IPS-NIHi11 (cell line): Measurements from ENCODE around the gene CHST9.
"Not testable (repeated sequence)": the region's sequence is repeated elsewhere in the genome, so short reads cannot be mapped to it uniquely, and the experiment has no call there.

Experiments used
- DNase-seq: peaks from one replicate; pipeline ENCODE4 v3.0.0; 2012; ENCODE audit warnings: mixed read lengths, low spot score

Gene CHST9

GRCh38 chr18:27171993-27172392, 13.1 kb downstream of the CHST9 start:
- DNase-seq, result no peak

- DNase-seq, result no peak
Measured at GRCh38 chr18:27165412-27165811, 19.7 kb downstream of the CHST9 start.

- no peak for DNase-seq
Measured at GRCh38 chr18:27164905-27165304, 20.2 kb downstream of the CHST9 start.

DNA sequence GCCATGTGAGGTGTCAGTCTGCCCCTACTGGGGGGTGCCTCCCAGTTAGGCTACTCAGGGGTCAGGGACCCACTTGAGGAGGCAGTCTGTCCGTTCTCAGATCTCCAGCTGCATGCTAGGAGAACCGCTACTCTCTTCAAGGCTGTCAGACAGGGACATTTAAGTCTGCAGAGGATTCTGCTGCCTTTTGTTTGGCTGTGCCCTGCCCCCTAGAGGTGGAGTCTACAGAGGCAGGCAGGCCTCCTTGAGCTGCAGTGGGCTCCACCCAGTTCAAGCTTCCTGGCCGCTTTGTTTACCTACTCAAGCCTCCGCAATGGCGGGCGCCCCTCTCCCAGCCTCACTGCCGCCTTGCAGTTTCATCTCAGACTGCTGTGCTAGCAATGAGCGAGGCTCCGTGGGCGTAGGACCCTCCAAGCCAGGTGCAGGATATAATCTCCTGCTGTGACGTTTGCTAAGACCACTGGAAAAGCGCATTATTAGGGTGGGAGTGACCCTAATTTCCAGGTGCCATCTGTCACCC, 21.9 kb downstream of the CHST9 start:
- not testable (repeated sequence) for DNase-seq

GRCh38 chr18:27149240-27149639, 35.9 kb downstream of the CHST9 start:
- DNase-seq, result not testable (repeated sequence)

GRCh38 chr18:27144672-27145071, 40.4 kb downstream of the CHST9 start:
- DNase-seq, result no peak

DNA sequence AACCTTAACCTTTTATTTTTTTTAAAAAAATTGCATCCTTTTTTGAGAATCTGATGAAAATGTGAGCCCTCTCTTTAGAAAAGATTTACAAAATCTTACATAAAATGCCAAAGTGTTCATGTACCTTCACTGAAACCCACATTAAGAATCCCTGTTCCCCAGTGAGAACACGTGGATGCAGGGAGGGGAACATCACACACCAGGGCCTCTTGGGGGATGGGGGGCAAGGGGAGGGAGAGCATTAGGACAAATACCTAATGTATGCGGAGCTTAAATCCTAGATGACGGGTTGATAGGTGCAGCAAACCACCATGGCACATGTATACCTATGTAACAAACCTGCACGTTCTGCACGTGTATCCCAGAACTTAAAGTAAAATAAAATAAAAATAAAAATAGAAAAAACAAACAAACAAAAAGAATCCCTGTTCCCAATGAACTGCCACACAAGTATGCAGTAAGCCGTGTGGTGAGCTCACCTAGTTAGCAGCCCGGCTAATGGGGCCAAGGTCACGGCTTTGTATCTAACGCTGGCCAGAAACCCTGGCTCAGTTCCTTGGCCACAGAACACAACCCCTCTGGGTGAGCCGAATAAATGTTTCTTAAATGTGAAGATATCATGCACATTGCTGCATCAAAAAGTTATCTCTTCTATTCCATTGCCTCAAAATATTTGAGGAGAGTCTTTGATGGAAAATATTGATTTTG, 41.4 kb downstream of the CHST9 start:
- DNase-seq, result no peak

DNA sequence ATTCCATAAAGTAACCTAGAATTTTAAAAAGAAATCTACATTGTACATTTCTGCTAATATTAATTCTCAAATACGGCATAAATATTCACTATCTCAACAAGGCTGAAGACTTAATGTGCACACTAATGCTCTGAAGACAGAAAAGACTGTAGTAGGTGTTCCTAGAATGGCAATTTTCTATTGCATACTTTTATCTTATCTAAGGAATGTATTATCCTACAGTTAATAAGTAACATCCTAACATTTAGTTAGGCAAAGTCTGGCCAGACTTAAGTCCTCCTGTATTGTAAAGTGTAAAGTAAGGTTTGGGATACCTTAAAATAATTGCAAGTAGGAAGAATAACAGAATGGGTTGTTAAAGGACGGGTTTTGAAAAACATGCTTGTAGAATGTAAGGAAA, 42.2 kb downstream of the CHST9 start:
- DNase-seq, result no peak

- DNase-seq, result no peak
Measured at GRCh38 chr18:27141876-27142275, 43.2 kb downstream of the CHST9 start.

- DNase-seq, result no peak
Measured at GRCh38 chr18:27138079-27138478, 47.0 kb downstream of the CHST9 start.

- peak; percentile 63 for DNase-seq
Measured at GRCh38 chr18:27136208-27136535, 48.9 kb downstream of the CHST9 start.

- no peak for DNase-seq
Measured at GRCh38 chr18:27135504-27136207, 49.5 kb downstream of the CHST9 start.

DNA sequence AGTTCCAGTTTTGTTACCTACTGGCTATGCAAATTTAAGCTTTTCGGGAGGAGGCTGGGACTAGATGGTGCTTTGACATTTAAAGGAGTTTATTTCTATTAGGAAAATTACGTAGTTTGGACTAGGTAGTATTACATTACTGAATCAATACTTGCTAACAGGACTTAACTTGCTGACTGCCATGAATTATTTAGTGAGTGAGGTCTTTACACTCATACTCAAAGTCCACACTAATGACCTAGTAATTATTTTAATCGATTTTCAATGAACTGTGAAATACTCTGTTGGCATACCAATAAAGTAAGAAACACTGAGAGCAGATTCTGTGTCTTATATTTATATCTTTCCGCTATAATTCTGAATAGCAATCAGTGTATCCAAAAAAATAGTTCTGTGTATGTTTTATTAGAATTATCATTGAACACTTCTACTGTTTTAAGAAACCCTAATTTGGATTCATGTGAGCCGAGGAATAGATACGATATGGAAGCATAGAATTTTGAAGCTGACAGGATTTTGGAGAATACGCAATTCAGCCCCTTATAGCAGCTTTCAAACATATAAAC, 55.0 kb downstream of the CHST9 start:
- no peak for DNase-seq

GRCh38 chr18:27124196-27124595, 60.9 kb downstream of the CHST9 start:
- DNase-seq, result no peak

GRCh38 chr18:27121108-27121507, 64.0 kb downstream of the CHST9 start:
- DNase-seq, result no peak

GRCh38 chr18:27120246-27120645, 64.9 kb downstream of the CHST9 start:
- DNase-seq, result no peak

DNA sequence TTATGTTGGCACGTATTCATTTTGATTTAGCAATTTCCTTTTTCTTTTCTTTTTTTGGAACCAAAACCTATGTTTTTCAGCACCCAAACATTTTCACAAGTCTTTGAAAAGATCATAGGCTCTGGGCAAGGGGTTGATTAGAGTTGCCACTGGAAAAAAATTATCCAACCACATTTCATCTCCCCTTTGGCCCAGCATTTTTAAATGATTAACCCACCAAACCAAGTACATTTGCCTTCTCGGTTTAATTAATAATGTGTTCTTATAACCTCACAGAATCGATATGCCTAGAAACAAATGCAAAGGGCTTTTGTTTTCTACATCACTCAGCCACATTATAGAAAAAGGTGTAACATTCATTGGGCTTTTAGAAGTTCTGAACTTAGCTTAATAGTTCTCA, 66.1 kb downstream of the CHST9 start:
- no peak for DNase-seq

GRCh38 chr18:27114842-27115241, 70.3 kb downstream of the CHST9 start:
- DNase-seq, result no peak

DNA sequence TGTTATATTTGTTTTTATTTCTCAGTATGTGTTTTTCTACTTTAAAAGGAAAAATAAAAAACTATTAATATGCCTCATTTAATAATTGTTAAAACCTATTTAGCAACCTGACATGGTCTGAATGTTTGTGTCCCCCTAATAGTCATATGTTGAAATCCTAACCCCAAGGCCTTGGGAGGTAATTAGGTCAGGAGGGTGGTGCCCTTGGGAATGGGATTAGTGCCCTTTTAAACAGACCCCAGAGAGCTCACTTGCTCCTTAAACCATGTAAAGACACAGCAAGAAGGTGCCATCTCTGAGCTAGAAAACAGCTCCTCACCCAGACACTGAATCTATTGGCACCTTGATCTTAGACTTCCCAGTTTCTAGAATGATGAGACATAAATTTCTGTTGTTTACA, 71.8 kb downstream of the CHST9 start:
- DNase-seq, result no peak

DNA sequence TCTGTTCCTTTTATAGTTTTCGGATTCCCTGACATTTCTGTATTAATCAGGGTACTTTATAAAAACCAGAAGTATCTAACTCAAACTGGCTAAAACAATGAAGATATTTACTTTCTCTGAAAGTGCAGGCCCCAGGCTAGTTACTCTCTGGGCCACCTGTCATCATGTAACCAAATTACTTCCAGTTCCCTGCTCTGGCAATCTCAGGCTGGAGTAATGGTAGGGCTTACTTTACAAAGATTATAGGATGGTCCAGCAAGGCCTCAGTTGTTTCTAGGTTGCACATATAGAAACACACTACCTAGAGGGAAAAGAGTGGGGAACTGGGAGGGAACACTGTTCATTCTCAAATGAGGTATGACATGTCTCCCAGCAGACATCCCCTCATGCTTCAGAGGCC, 74.8 kb downstream of the CHST9 start:
- no peak for DNase-seq

GRCh38 chr18:27109451-27109850, 75.7 kb downstream of the CHST9 start:
- no peak for DNase-seq

DNA sequence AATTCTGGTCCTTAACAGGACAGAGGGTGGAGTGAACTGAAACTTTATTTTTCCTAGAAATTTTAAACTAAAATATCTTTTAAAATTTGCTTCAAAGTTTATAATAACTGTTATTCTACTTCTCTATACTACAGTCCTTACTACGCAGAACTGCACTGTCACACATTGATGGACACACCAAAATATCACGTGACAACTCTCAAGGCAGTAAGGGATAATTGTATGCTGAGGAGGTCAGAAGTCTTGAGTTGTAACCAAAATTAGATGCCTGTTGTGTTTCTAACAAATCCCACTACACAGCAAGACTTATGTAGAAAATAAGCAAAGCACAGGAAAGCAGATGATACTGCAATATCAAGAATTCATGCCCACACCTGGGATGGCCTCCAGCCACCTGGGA, 76.3 kb downstream of the CHST9 start:
- no peak for DNase-seq

DNA sequence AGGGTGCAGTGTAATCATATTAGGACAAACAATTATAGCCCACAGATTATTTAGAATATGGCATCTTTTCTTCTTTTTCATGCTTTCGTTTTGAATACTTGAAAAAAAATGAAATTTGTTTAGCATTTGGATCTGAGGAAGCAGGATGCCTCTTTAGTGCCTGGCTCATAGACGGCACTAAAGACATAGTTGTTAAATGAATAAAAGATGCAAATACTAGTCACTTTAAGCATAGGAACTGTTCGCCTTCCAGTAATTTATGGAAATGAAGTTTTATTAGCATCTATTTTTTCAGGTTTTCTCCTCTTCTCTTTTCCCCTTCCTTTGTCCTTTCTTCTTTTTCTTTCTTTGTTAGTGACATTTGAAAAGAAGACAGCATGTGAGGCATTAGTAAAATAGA, 80.4 kb downstream of the CHST9 start:
- no peak for DNase-seq
